GM18505 (cell line): ENCODE data around the gene HSPB8.

Experiments used
- ATAC-seq: cut with Tn5 transposase; IDR thresholded peaks from one replicate; pipeline ENCODE4 v1.9.1; 2021; ENCODE audit not compliant: unreplicated experiment
- POLR2A ChIP-seq: IDR thresholded peaks from 4 replicates; pipeline ENCODE4 v1.6.1; 2011; ENCODE audit warnings: borderline replicate concordance; ENCODE audit not compliant: insufficient read depth, insufficient read length; ENCODE audit errors: extremely low read depth

HSPB8 gene

GRCh38 chr12:119156401-119157044 lies 22.2 kb upstream of the HSPB8 start:
- no peak for TF ChIP-seq POLR2A
- no peak for ATAC-seq

- no peak for ATAC-seq
- no peak for TF ChIP-seq POLR2A
Measured at GRCh38 chr12:119157528-119157927, 21.2 kb upstream of the HSPB8 start.

- no peak for TF ChIP-seq POLR2A
- no peak for ATAC-seq
Measured at GRCh38 chr12:119157978-119158377, 20.8 kb upstream of the HSPB8 start.

GRCh38 chr12:119158402-119158801 lies 20.3 kb upstream of the HSPB8 start:
- no peak for TF ChIP-seq POLR2A
- ATAC-seq: no peak

- no peak for ATAC-seq
- no peak for TF ChIP-seq POLR2A
Measured at GRCh38 chr12:119159844-119160243, 18.9 kb upstream of the HSPB8 start.

GRCh38 chr12:119167902-119168301 lies 10.8 kb upstream of the HSPB8 start:
- no peak for TF ChIP-seq POLR2A

GRCh38 chr12:119168721-119169120 lies 10.0 kb upstream of the HSPB8 start:
- no peak for TF ChIP-seq POLR2A
- no peak for ATAC-seq

More at GRCh38 chr12:119167902-119168301, 10.8 kb upstream of the HSPB8 start:
- no peak for ATAC-seq

- no peak for ATAC-seq
- no peak for TF ChIP-seq POLR2A
Measured at GRCh38 chr12:119169150-119169549, 9.6 kb upstream of the HSPB8 start.

GRCh38 chr12:119171291-119171690 lies 7.4 kb upstream of the HSPB8 start:
- ATAC-seq: no peak
- TF ChIP-seq POLR2A: no peak

- no peak for ATAC-seq
- TF ChIP-seq POLR2A: no peak
Measured at GRCh38 chr12:119171691-119172425, 6.9 kb upstream of the HSPB8 start.

- no peak for TF ChIP-seq POLR2A
Measured at GRCh38 chr12:119175081-119175480, 3.6 kb upstream of the HSPB8 start.

GRCh38 chr12:119176267-119177055 lies 2.3 kb upstream of the HSPB8 start:
- TF ChIP-seq POLR2A: no peak
- no peak for ATAC-seq

More at GRCh38 chr12:119175081-119175480, 3.6 kb upstream of the HSPB8 start:
- no peak for ATAC-seq

GRCh38 chr12:119177056-119177325 lies 1.7 kb upstream of the HSPB8 start:
- no peak for TF ChIP-seq POLR2A
- ATAC-seq: no peak
